PFSK-1 (cell line): Measurements from ENCODE around the gene CACNA1C.

Experiments
- FOXP2 ChIP-seq: optimal IDR thresholded peaks from 2 replicates; pipeline ENCODE3; 2011; ENCODE audit warnings: borderline replicate concordance, control low read depth, inconsistent platforms; ENCODE audit not compliant: insufficient read depth; ENCODE audit errors: extremely low read length, extremely low read depth
- POLR2AphosphoS5 ChIP-seq: IDR thresholded peaks from 2 replicates; pipeline ENCODE4 v1.6.1; 2012; ENCODE audit warnings: low read depth, mild to moderate bottlenecking, control low read depth, low read length, moderate library complexity
- REST ChIP-seq, 2 experiments: IDR thresholded peaks; 2 replicates each; pipeline versions ENCODE4 v1.6.1 to v1.8.0; 2011 to 2012; ENCODE audit warnings: low read depth in 2 of 2, low read length in 2 of 2, control low read depth in 1 of 2, inconsistent platforms in 1 of 2, mild to moderate bottlenecking in 1 of 2, moderate library complexity in 1 of 2; ENCODE audit not compliant: insufficient read depth in 1 of 2

- TF ChIP-seq FOXP2 (no peak), REST (IDR thresholded peaks at IDR 0.05; ENCODE audit: insufficient read depth in 1 of 2, low read depth in 2 of 2, low read length in 2 of 2) (no peak), POLR2AphosphoS5 (no peak)
Measured at GRCh38 chr12:2212537-2212936, 159.8 kb downstream of the CACNA1C start.
